HepG2 (cell line): ENCODE data around the gene TLE1. TPM values are rescaled to one million over a fixed set of nuclear protein-coding genes. Genes with fewer than 3 reads are reported as not detected.
A peak's percentile ranks its signal among the peaks of the same experiment; 100 is the strongest.

Source experiments
- ATAC-seq: fragments of 200-7000 bp; cut with Tn5 transposase; 3 replicates; pipeline ENCODE4 v1.9.1; 2020; ENCODE audit warnings: mild to moderate bottlenecking, moderate library complexity
- BruUV-seq: library from RNA; stranded (reverse); fragments of 400-500 nt; replicated peaks from 2 replicates; lab custom pipeline; 2021; lab: Mats Ljungman, UMichigan
- CTCF ChIA-PET: fragments of 300-600 bp; formaldehyde crosslinking; extraction: SDS; loops from one replicate; lab custom pipeline; 2021; ENCODE audit warnings: low total read pairs, inconsistent platforms, low intra/inter-chr PET ratio; lab: Yijun Ruan, JAX
- POLR2A ChIA-PET: fragments of 350-600 bp; sonication (Branson Sonifier 250); formaldehyde crosslinking; loops from one replicate; lab custom pipeline; 2020; ENCODE audit warnings: antibody characterized with exemption, inconsistent platforms; lab: Yijun Ruan, JAX
- DNase-seq: peaks from one replicate; pipeline ENCODE4 v3.0.0-alpha.2; 2015; ENCODE audit warnings: low spot score
- FAIRE-seq: peaks from 3 replicates; lab custom pipeline; 2011; peaks lifted over from hg19 to GRCh38; lab: Jason Lieb, UNC
- H2AFZ ChIP-seq: one replicate; pipeline ENCODE4 v1.6.1; 2011; ENCODE audit warnings: low read length, inconsistent platforms
- H3K27ac ChIP-seq: fragments of 300-600 bp; 3 replicates; pipeline ENCODE4 v1.8.0; 2011; ENCODE audit warnings: mixed run types, mild to moderate bottlenecking, mixed read lengths, low read length, inconsistent platforms; ENCODE audit not compliant: insufficient read depth; ENCODE audit errors: extremely low read length
- H3K27me3 ChIP-seq, 2 experiments: fragments of 200-600 bp in 1 of 2; 2 replicates in 1 of 2; 3 replicates in 1 of 2; pipeline versions ENCODE4 v1.6.0 to v1.8.0; 2011; ENCODE audit warnings: low read length in 2 of 2, mild to moderate bottlenecking in 2 of 2, moderate library complexity in 2 of 2, inconsistent platforms in 1 of 2; ENCODE audit not compliant: insufficient read depth in 2 of 2, control insufficient read depth in 1 of 2
- H3K36me3 ChIP-seq, 2 experiments: fragments of 200-600 bp in 1 of 2; replicated peaks in 1 of 2; 2 replicates in 1 of 2; 3 replicates in 1 of 2; pipeline versions ENCODE4 v1.5.1 to v1.8.0; 2011; ENCODE audit warnings: low read length in 2 of 2, inconsistent platforms in 1 of 2; ENCODE audit not compliant: insufficient read depth in 2 of 2, control insufficient read depth in 1 of 2
- H3K4me1 ChIP-seq: 2 replicates; pipeline ENCODE4 v1.5.1; 2012; ENCODE audit warnings: low read length, inconsistent platforms; ENCODE audit not compliant: insufficient read depth
- H3K4me2 ChIP-seq: 2 replicates; pipeline ENCODE4 v1.6.0; 2011; ENCODE audit warnings: low read depth, low read length, inconsistent platforms
- H3K4me3 ChIP-seq, 3 experiments: fragments of 200-600 bp in 1 of 3; sonication (generic), shearing (Covaris generic) in 1 of 3; replicated peaks in 1 of 3; 2 replicates each; pipeline ENCODE4 v1.5.1; 2011 to 2016; ENCODE audit warnings: low read length in 3 of 3, inconsistent platforms in 2 of 3, low read depth in 2 of 3, mild to moderate bottlenecking in 2 of 3, control low read depth in 1 of 3, mixed read lengths in 1 of 3; ENCODE audit not compliant: insufficient read depth in 1 of 3
- H3K79me2 ChIP-seq: one replicate; pipeline ENCODE4 v1.6.1; 2011; ENCODE audit warnings: low read length, inconsistent platforms; ENCODE audit not compliant: insufficient read depth
- H3K9ac ChIP-seq: 2 replicates; pipeline ENCODE4 v1.6.0; 2011; ENCODE audit warnings: mild to moderate bottlenecking, low read depth, low read length, inconsistent platforms; ENCODE audit not compliant: insufficient read depth
- H3K9me3 ChIP-seq: 2 replicates; pipeline ENCODE4 v1.5.1; 2012; ENCODE audit warnings: mild to moderate bottlenecking, low read length
- H4K20me1 ChIP-seq: 2 replicates; pipeline ENCODE4 v1.6.0; 2011; ENCODE audit warnings: inconsistent platforms, mild to moderate bottlenecking, low read length, moderate library complexity; ENCODE audit not compliant: insufficient read depth
- AHDC1 ChIP-seq: sonication (generic); formaldehyde crosslinking; IDR thresholded peaks from 2 replicates; pipeline ENCODE4 v1.5.1; 2020; ENCODE audit warnings: mild to moderate bottlenecking, missing genetic modification reagents, borderline replicate concordance
- DMTF1 ChIP-seq: sonication (generic); formaldehyde crosslinking; IDR thresholded peaks from 2 replicates; pipeline ENCODE4 v1.4.0; 2020; ENCODE audit warnings: mild to moderate bottlenecking, missing genetic modification reagents
- DPF2 ChIP-seq: sonication (generic); formaldehyde crosslinking; IDR thresholded peaks from 2 replicates; pipeline ENCODE4 v1.4.0; 2020; ENCODE audit warnings: mild to moderate bottlenecking, low read depth, missing genetic modification reagents, borderline replicate concordance
- MAF1 ChIP-seq: sonication (generic); formaldehyde crosslinking; IDR thresholded peaks from 2 replicates; pipeline ENCODE4 v1.5.0; 2020; ENCODE audit warnings: missing genetic modification reagents, borderline replicate concordance
- RAD51 ChIP-seq: fragments of 450-650 bp; IDR thresholded peaks from 2 replicates; pipeline ENCODE4 v1.6.1; 2016; ENCODE audit warnings: borderline replicate concordance
- ZNF124 ChIP-seq: sonication (generic); formaldehyde crosslinking; IDR thresholded peaks from 2 replicates; pipeline ENCODE4 v1.4.0; 2020; ENCODE audit warnings: missing genetic modification reagents
- ZNF207 ChIP-seq: fragments of 450-650 bp; IDR thresholded peaks from 2 replicates; pipeline ENCODE4 v1.6.1; 2016; ENCODE audit warnings: antibody characterized with exemption, borderline replicate concordance
- ZNF430 ChIP-seq: sonication (generic); formaldehyde crosslinking; IDR thresholded peaks from 2 replicates; pipeline ENCODE4 v1.9.0; 2021; ENCODE audit warnings: mild to moderate bottlenecking, missing genetic modification reagents
- ZNF644 ChIP-seq: IDR thresholded peaks from 2 replicates; pipeline ENCODE4 v1.6.1; 2016; ENCODE audit warnings: low read depth
- ZNF775 ChIP-seq: sonication (generic); formaldehyde crosslinking; IDR thresholded peaks from 2 replicates; pipeline ENCODE4 v1.4.0; 2020; ENCODE audit warnings: missing genetic modification reagents, mild to moderate bottlenecking, moderate library complexity, borderline replicate concordance
- WGBS: methylation state at CpG from one replicate; pipeline ENCODE4 v1.1.6; 2017; ENCODE audit warnings: low lambda C conversion rate; 5-methylcytosine and 5-hydroxymethylcytosine counted together
- in situ Hi-C: cut with HindIII; loops from 2 replicates; pipeline ENCODE4 v1.10.0; 2017; ENCODE audit warnings: low pct_unique_long_range_greater_than_20kb; ENCODE audit not compliant: extremely low pct_ligation_motif_present
- intact Hi-C: fragments of 100-400 bp; cut with micrococcal nuclease; formaldehyde crosslinking; loops from one replicate; pipeline ENCODE4 v1.10.0; 2022; ENCODE audit not compliant: unreplicated experiment
- polyA plus RNA-seq, 8 experiments: library from polyadenylated mRNA; depleted of rRNA in 3 of 8; stranded (reverse) in 7 of 8; unstranded in 1 of 8; fragments of >200 nt; fragmentation: Illumina TruSeq in 4 of 8; extraction: Trizol in 4 of 8; gene quantifications; 2 replicates each; pipeline versions ENCODE4 v1.2.1 to v1.2.3, GENCODE V29; 2011 to 2016; ENCODE audit warnings: low read depth in 4 of 8, missing spikeins in 1 of 8, mixed read lengths in 1 of 8; ENCODE audit not compliant: insufficient read depth in 1 of 8
- total RNA-seq, 5 experiments: library from RNA; depleted of rRNA; stranded (reverse); fragments of >200 nt; fragmentation: Illumina TruSeq; extraction: Trizol; gene quantifications; 2 replicates each; pipeline ENCODE4 v1.2.3, GENCODE V29; 2016; ENCODE audit warnings: low read depth in 1 of 5

TLE1 gene
- total and polyA plus RNA-seq, 2 of the 13 experiments (the other 11 are each of a cell fraction or from before 2014, with no cell fraction given) = 35.9 to 109 TPM

GRCh38 chr9:81669041-81669651 is 20.2 kb downstream of the TLE1 start:
- no peaks in the 10 kb centered on the region for H3K9me3 ChIP-seq
- H3K36me3 ChIP-seq = peaks cover 14 to 64% of the 10 kb centered on the region in 2 experiments
- CTCF ChIA-PET = no interaction called here
- ATAC-seq (peak; percentile 64; the same call in 2 of the 3 replicates), DNase-seq (no peak)
- H2AFZ ChIP-seq = no peak overlapping the region
- intact Hi-C loops = no loop called here
- no TSS peak for BruUV-seq
- H3K27ac ChIP-seq = no peak overlapping the region
- 86% methylated on average over 5 of the region's 5 CpGs for WGBS
- H3K27me3 ChIP-seq = no peaks in the 10 kb centered on the region
- H3K4me1 ChIP-seq = peaks cover 42% of the 10 kb centered on the region
- no peak for TF ChIP-seq AHDC1 (CRISPR knock-in tag)
- TF ChIP-seq ZNF775 (CRISPR knock-in tag) = no peak
- no peak for TF ChIP-seq ZNF430 (CRISPR knock-in tag)
- no peak for TF ChIP-seq RAD51
- no peak for TF ChIP-seq DPF2
- TF ChIP-seq MAF1 = no peak
- no peak for TF ChIP-seq DMTF1
- TF ChIP-seq ZNF644 = no peak
- TF ChIP-seq ZNF207 = no peak
- TF ChIP-seq ZNF124 (CRISPR knock-in tag) = no peak
- TF ChIP-seq, all 625 proteins: peak for 0
- Histone ChIP-seq H3K4me2 (no peak overlapping the region), H3K79me2 (peaks cover 88% of the 10 kb centered on the region), H3K4me3 (no peak overlapping the region), H4K20me1 (peaks cover 60% of the 10 kb centered on the region), H3K9ac (no peak overlapping the region)
- in situ Hi-C loops = no loop called here
- FAIRE-seq = no peak
- POLR2A ChIA-PET = no interaction called here
